ENCODE measurements around the gene GPRIN1. TPM values are rescaled to one million over a fixed set of nuclear protein-coding genes. Genes with fewer than 3 reads are reported as not detected.
"Not testable (repeated sequence)": the region's sequence is repeated elsewhere in the genome, so short reads cannot be mapped to it uniquely, and the experiment has no call there.

GPRIN1 gene
- total and polyA plus RNA-seq, 4 donors: 0.23 to 0.50 (median 0.30) TPM; not detected in 1

DNA sequence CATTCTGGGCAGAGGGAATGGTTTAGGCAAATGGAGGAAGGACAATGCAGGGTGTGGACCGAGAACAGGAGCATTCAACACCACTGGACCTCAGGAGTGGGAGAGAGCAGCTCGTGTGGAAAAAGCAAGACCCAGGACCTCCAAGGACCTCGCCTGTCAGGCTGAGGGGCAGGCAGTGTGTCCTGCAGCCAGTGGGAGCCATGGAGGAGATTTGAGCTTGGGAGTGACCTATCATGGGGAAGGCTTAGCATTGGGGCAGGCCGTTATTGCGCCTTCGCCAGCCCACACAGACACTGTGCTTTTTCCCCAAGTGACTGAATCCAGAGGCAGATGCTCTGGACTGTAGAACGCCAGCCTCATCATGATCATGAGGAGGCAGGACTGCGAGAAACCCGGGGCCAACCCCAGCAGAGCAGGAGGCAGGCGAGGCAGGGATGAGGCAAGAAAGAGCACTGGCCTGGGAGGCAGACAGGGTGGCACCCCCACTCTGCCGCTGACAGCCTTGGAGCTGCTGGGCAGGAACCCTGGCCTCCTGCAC, 57.6 kb downstream of the GPRIN1 start:
- WGBS: 93% methylated on average over 11 of the region's 11 CpGs
- Histone ChIP-seq H3K27me3 (ENCODE audit: control insufficient read depth in 4 of 4, insufficient read depth in 4 of 4, low read length in 3 of 4) (no peaks in the 10 kb centered on the region), H3K36me3 (ENCODE audit: control insufficient read depth in 4 of 4, insufficient read depth in 3 of 4, low read depth in 1 of 4, low read length in 3 of 4) (no peaks in the 10 kb centered on the region), H3K9ac (ENCODE audit: low read depth in 1 of 2, low read length in 2 of 2) (no peak overlapping the region), H3K4me1 (ENCODE audit: control insufficient read depth in 4 of 4, insufficient read depth in 4 of 4, low read length in 3 of 4) (peaks cover 0 to 18% (median 11%) of the 10 kb centered on the region in 4 donors), H3K4me3 (ENCODE audit: low read depth in 1 of 3, low read length in 3 of 3) (no peak overlapping the region), H3K27ac (ENCODE audit: low read depth in 1 of 2, low read length in 2 of 2) (no peak overlapping the region), H3K9me3 (ENCODE audit: control insufficient read depth in 4 of 4, low read length in 3 of 4) (no peaks in the 10 kb centered on the region)
- no peak for DNase-seq (ENCODE audit: low spot score)
- TF ChIP-seq YY1 (IDR thresholded peaks at IDR 0.05) (no peak), JUND (IDR thresholded peaks at IDR 0.05) (no peak), FOXA2 (IDR thresholded peaks at IDR 0.05) (no peak), CTCF (IDR thresholded peaks at IDR 0.05; ENCODE audit: low read depth, low read length, missing input control) (no peak), ZBTB33 (IDR thresholded peaks at IDR 0.05) (no peak), GABPA (IDR thresholded peaks at IDR 0.05 in 1 of 2, conservative IDR thresholded peaks at IDR 0.05 in 1 of 2) (no peak), RAD21 (IDR thresholded peaks at IDR 0.05) (no peak), HNF4A (conservative IDR thresholded peaks at IDR 0.05) (no peak), FOXA1 (IDR thresholded peaks at IDR 0.05) (no peak), TAF1 (conservative IDR thresholded peaks at IDR 0.05) (no peak), NR2F2 (IDR thresholded peaks at IDR 0.05) (no peak), ATF3 (IDR thresholded peaks at IDR 0.05) (no peak), SP1 (IDR thresholded peaks at IDR 0.05) (no peak)
- TF ChIP-seq, protein P1, sequence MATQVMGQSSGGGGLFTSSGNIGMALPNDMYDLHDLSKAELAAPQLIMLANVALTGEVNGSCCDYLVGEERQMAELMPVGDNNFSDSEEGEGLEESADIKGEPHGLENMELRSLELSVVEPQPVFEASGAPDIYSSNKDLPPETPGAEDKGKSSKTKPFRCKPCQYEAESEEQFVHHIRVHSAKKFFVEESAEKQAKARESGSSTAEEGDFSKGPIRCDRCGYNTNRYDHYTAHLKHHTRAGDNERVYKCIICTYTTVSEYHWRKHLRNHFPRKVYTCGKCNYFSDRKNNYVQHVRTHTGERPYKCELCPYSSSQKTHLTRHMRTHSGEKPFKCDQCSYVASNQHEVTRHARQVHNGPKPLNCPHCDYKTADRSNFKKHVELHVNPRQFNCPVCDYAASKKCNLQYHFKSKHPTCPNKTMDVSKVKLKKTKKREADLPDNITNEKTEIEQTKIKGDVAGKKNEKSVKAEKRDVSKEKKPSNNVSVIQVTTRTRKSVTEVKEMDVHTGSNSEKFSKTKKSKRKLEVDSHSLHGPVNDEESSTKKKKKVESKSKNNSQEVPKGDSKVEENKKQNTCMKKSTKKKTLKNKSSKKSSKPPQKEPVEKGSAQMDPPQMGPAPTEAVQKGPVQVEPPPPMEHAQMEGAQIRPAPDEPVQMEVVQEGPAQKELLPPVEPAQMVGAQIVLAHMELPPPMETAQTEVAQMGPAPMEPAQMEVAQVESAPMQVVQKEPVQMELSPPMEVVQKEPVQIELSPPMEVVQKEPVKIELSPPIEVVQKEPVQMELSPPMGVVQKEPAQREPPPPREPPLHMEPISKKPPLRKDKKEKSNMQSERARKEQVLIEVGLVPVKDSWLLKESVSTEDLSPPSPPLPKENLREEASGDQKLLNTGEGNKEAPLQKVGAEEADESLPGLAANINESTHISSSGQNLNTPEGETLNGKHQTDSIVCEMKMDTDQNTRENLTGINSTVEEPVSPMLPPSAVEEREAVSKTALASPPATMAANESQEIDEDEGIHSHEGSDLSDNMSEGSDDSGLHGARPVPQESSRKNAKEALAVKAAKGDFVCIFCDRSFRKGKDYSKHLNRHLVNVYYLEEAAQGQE (IDR thresholded peaks at IDR 0.05): no peak

- DNase-seq (ENCODE audit: low spot score); H3K27ac ChIP-seq (ENCODE audit: low read depth in 1 of 2, low read length in 2 of 2); H3K4me3 ChIP-seq (ENCODE audit: low read depth in 1 of 3, low read length in 3 of 3); H3K9ac ChIP-seq (ENCODE audit: low read depth in 1 of 2, low read length in 2 of 2); H3K27me3 ChIP-seq (ENCODE audit: control insufficient read depth in 4 of 4, insufficient read depth in 4 of 4, low read length in 3 of 4); H3K36me3 ChIP-seq (ENCODE audit: control insufficient read depth in 4 of 4, insufficient read depth in 3 of 4, low read depth in 1 of 4, low read length in 3 of 4); H3K9me3 ChIP-seq (ENCODE audit: control insufficient read depth in 4 of 4, low read length in 3 of 4): not testable (repeated sequence)
- peaks cover 0 to 18% (median 11%) of the 10 kb centered on the region in 4 donors for H3K4me1 ChIP-seq (ENCODE audit: control insufficient read depth in 4 of 4, insufficient read depth in 4 of 4, low read length in 3 of 4)
- 88% methylated on average over 11 of the region's 11 CpGs for WGBS
Observed at GRCh38 chr5:176550937-176551336, 59.0 kb downstream of the GPRIN1 start.

All from liver (tissue), 9 donors.